Measurements from ENCODE around the gene CAPG.
"Not testable (repeated sequence)": the region's sequence is repeated elsewhere in the genome, so short reads cannot be mapped to it uniquely, and the experiment has no call there.

Gene CAPG

GRCh38 chr2:85420536-85421259 lies 10.5 kb upstream of the CAPG start:
- H3K27ac Mint-ChIP-seq, result peak overlapping the region; percentile 98
- peaks cover 4% of the 10 kb centered on the region for H3K27me3 Mint-ChIP-seq (ENCODE audit: low read depth, poor library complexity)
- peaks cover 49% of the 10 kb centered on the region for H3K4me1 Mint-ChIP-seq
- DNase-seq, result peak; percentile 98
- peak overlapping the region; percentile 49 for H3K4me3 Mint-ChIP-seq
- TF ChIP-seq CTCF (IDR thresholded peaks at IDR 0.05), result peak; percentile 100
- H3K36me3 Mint-ChIP-seq (ENCODE audit: low read depth), result no peaks in the 10 kb centered on the region
- H3K9me3 Mint-ChIP-seq, result no peaks in the 10 kb centered on the region

- no peaks in the 10 kb centered on the region for H3K36me3 Mint-ChIP-seq (ENCODE audit: low read depth)
- peaks cover 10% of the 10 kb centered on the region for H3K27me3 Mint-ChIP-seq (ENCODE audit: low read depth, poor library complexity)
- H3K9me3 Mint-ChIP-seq, result no peaks in the 10 kb centered on the region
- DNase-seq, result no peak
- peak overlapping the region; percentile 45 for H3K27ac Mint-ChIP-seq
- TF ChIP-seq CTCF (IDR thresholded peaks at IDR 0.05), result no peak
- peak overlapping the region; percentile 91 for H3K4me3 Mint-ChIP-seq
- H3K4me1 Mint-ChIP-seq, result peaks cover 47% of the 10 kb centered on the region
Measured at GRCh38 chr2:85419009-85419675, 9.0 kb upstream of the CAPG start.

GRCh38 chr2:85418132-85419008 lies 8.2 kb upstream of the CAPG start, which contains the start of gene SH2D6:
Gene SH2D6, plus strand, starts transcription at chr2:85418714. Its CDS starts 10,752 bp downstream, at chr2:85429466.
- TF ChIP-seq CTCF (IDR thresholded peaks at IDR 0.05), result no peak
- Mint-ChIP-seq H3K9me3 (no peaks in the 10 kb centered on the region), H3K4me3 (peak within 1 kb of the TSS; percentile 91), H3K36me3 (ENCODE audit: low read depth) (no peaks in the 10 kb centered on the region), H3K4me1 (peaks cover 43% of the 10 kb centered on the region), H3K27ac (peak within 1 kb of the TSS; percentile 94), H3K27me3 (ENCODE audit: low read depth, poor library complexity) (peaks cover 14% of the 10 kb centered on the region)
- DNase-seq, result peak; percentile 85

- H3K9me3 Mint-ChIP-seq, result no peaks in the 10 kb centered on the region
- no peak for TF ChIP-seq CTCF (IDR thresholded peaks at IDR 0.05)
- no peak for DNase-seq
- H3K27ac Mint-ChIP-seq, result no peak overlapping the region
- no peaks in the 10 kb centered on the region for H3K36me3 Mint-ChIP-seq (ENCODE audit: low read depth)
- H3K4me1 Mint-ChIP-seq, result peaks cover 35% of the 10 kb centered on the region
- H3K27me3 Mint-ChIP-seq (ENCODE audit: low read depth, poor library complexity), result peaks cover 21% of the 10 kb centered on the region
- H3K4me3 Mint-ChIP-seq, result no peak overlapping the region
Measured at GRCh38 chr2:85415980-85416650, 5.9 kb upstream of the CAPG start.

GRCh38 chr2:85414761-85415553 lies 4.8 kb upstream of the CAPG start:
- H3K27me3 Mint-ChIP-seq (ENCODE audit: low read depth, poor library complexity), result peaks cover 21% of the 10 kb centered on the region
- peaks cover 37% of the 10 kb centered on the region for H3K4me1 Mint-ChIP-seq
- no peaks in the 10 kb centered on the region for H3K9me3 Mint-ChIP-seq
- peak overlapping the region; percentile 38 for H3K4me3 Mint-ChIP-seq
- DNase-seq, result no peak
- H3K36me3 Mint-ChIP-seq (ENCODE audit: low read depth), result no peaks in the 10 kb centered on the region
- no peak for TF ChIP-seq CTCF (IDR thresholded peaks at IDR 0.05)
- no peak overlapping the region for H3K27ac Mint-ChIP-seq

GRCh38 chr2:85414421-85414759 lies 4.2 kb upstream of the CAPG start:
- DNase-seq; H3K9me3 Mint-ChIP-seq; H3K27ac Mint-ChIP-seq; H3K36me3 Mint-ChIP-seq (ENCODE audit: low read depth): not testable (repeated sequence)
- Mint-ChIP-seq H3K27me3 (ENCODE audit: low read depth, poor library complexity) (peaks cover 24% of the 10 kb centered on the region), H3K4me1 (peaks cover 37% of the 10 kb centered on the region), H3K4me3 (peak overlapping the region; percentile 88)
